Astrocyte of the cerebellum (primary cell): ENCODE data around the gene GNAQ.

Experiments used
- DNase-seq: peaks from one replicate; pipeline ENCODE4 v3.0.0-alpha.2; 2011; ENCODE audit warnings: low read depth
- H3K4me3 ChIP-seq: 2 replicates; pipeline ENCODE4 v1.5.1; 2011; ENCODE audit warnings: mild to moderate bottlenecking, low read depth, low read length, moderate library complexity
- in situ Hi-C: cut with HindIII; loops from 2 replicates; pipeline ENCODE4 v1.10.0; 2017; ENCODE audit warnings: low sequenced_read_pairs
- TF ChIP-seq, protein P1 (sequence below): IDR thresholded peaks from 2 replicates; pipeline ENCODE4 v1.5.1; 2012; ENCODE audit warnings: low read length, low read depth, moderate library complexity, mild to moderate bottlenecking; ENCODE audit errors: missing control alignments

GNAQ gene

DNA sequence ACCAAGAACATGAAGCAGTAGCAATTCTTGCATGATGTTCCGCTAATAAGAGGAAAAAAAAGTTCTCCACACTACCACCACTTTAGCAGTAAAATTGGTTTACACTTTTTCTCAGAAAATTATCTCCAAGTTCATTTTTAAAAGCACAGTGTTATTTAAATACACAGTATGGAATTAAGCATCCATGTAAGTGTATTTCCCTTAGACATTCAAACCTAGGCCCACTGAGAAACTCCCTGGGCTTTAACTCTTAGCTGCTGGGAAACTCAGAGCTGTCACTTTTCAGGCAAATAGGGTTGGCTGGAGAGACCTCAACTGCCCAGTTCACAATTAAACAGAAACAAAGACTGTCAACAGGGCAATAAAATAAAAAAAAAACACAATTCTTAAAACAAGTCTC is 2.7 kb downstream of the GNAQ start:
- in situ Hi-C loops, result no loop called here

DNA sequence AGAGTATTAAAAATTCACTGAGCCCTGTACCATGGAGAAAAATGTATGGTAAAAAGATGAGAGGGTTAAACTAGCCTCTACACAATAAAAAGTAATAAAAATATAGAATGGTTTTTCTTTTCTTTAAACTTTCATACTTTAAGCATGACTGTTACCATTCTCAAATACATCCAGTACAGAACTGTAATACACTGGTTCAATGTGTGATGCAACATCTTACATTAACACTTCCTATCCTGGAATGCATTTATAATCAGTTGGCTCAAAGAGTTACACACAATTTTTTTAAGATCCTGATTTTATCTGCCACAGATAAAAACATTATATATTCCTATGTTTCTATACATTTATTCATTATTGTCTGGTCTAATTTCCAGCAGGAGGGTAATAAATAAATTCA is 4.7 kb downstream of the GNAQ start:
- H3K4me3 ChIP-seq, result no peak overlapping the region
- TF ChIP-seq, protein P1, sequence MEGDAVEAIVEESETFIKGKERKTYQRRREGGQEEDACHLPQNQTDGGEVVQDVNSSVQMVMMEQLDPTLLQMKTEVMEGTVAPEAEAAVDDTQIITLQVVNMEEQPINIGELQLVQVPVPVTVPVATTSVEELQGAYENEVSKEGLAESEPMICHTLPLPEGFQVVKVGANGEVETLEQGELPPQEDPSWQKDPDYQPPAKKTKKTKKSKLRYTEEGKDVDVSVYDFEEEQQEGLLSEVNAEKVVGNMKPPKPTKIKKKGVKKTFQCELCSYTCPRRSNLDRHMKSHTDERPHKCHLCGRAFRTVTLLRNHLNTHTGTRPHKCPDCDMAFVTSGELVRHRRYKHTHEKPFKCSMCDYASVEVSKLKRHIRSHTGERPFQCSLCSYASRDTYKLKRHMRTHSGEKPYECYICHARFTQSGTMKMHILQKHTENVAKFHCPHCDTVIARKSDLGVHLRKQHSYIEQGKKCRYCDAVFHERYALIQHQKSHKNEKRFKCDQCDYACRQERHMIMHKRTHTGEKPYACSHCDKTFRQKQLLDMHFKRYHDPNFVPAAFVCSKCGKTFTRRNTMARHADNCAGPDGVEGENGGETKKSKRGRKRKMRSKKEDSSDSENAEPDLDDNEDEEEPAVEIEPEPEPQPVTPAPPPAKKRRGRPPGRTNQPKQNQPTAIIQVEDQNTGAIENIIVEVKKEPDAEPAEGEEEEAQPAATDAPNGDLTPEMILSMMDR, result no peak
- no peak for DNase-seq
- in situ Hi-C loops, result no loop called here

More for the DNA sequence above, 2.7 kb downstream of the GNAQ start:
- DNase-seq, result no peak
- TF ChIP-seq, protein P1, result no peak
- H3K4me3 ChIP-seq, result peak overlapping the region; percentile 71

DNA sequence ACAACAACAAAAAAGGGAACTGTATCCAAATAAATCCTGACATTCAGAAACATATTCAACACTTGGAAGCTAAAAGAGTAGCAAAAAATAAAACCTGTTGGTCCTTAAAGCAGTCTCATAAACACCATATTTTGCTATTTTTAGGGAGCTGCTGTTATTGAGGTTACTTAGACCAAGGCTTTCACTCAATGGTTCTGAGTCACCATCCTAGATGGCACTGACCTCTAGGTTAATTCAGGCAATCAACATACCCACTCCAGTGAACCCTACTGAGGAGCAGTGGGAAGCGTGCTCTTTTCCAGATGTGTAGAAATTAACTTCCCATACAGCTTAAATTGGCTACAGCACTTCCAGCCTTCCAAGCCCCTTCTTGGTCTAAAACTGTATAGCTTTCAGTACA is 5.2 kb downstream of the GNAQ start:
- in situ Hi-C loops, result no loop called here
- TF ChIP-seq, protein P1, result no peak
- DNase-seq, result no peak
- no peak overlapping the region for H3K4me3 ChIP-seq

DNA sequence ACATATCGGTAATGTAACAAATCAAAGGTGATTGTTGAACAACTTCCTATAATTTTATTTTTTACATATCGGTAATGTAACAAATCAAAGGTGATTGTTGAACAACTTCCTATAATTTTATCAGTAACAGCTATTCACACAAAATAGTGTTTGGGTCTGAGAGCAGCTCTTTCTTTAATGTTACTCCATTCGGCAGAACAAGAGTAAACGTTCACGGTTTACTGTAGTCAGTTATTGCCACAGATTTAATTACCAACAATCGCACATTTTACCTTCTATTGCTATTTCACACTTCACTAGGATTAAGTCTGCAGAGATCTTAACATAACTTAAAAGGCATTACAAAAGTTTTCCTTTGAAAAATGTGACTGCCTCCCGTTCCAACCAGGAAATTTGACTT is 6.4 kb downstream of the GNAQ start:
- DNase-seq, result no peak
- in situ Hi-C loops, result no loop called here
- no peak overlapping the region for H3K4me3 ChIP-seq
- TF ChIP-seq, protein P1, result no peak

DNA sequence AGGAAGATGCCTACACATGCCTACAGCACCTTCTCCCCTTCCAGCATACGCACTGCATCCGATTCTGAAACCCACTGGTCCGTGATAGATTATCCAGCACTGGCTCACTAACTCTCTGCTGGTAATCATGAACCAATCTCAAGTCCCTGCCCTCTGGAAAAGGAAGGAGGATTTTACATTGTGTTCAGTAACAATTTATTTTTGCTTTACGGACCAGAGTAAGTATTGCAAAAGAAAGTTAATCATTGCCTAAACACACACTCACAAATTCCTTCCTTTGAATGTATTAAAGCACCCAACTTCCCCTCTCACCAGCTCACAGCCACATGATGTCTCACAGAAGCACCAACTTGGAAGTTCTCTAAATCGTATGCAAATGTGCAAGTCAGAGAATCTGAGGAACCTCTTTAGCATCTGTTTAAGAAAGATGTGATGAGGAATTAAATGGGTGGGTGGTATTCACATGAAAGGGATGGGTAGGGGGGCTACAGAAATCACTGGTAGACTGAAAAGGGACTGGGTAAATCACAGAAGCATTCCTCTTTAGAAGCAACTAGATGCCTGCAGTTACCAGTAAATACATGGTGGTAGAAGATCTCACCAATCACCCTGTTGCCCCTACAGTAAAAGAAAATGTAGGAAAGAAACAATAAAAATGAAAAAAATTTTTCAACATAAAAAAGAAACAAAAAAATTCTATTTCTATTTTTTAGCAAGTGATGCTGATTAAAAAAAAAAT is 8.4 kb downstream of the GNAQ start:
- TF ChIP-seq, protein P1, result no peak
- in situ Hi-C loops, result no loop called here
- no peak for DNase-seq
- no peak overlapping the region for H3K4me3 ChIP-seq

DNA sequence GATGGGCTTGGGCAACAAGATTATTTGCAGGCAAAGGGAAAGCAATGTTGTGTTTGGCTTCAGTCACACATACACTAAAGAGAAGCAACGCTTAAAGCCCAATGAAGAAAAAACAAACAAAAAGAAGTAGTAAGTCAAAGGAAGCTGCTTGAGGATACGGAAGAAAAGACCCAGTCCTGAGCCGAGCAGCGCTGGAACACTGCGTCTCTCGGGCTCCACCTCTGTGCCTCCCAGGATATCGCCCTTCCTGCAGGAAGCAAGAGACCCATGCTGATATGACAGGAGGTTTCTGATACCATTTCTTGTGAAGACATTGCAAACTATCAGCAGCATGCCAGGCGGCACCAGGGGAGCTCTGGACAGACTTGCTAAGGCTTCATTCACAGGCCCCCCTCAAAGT is 9.9 kb downstream of the GNAQ start:
- DNase-seq, result no peak
- TF ChIP-seq, protein P1, result peak; percentile 9
- in situ Hi-C loops, result no loop called here
- H3K4me3 ChIP-seq, result no peak overlapping the region
